A673 (cell line): ENCODE data around the gene SEC16A. TPM values are rescaled to one million over a fixed set of nuclear protein-coding genes. Genes with fewer than 3 reads are reported as not detected.

Experiments
- BruUV-seq: library from RNA; stranded (reverse); fragments of 400-500 nt; replicated peaks from 2 replicates; lab custom pipeline; 2021; lab: Mats Ljungman, UMichigan
- CTCF ChIA-PET: fragments of 300-600 bp; sonication (Branson Sonifier 250); formaldehyde crosslinking; loops from one replicate; lab custom pipeline; 2022; ENCODE audit warnings: antibody characterized with exemption; lab: Charles Lee
- POLR2A ChIA-PET: fragments of 300-600 bp; sonication (Branson Sonifier 250); formaldehyde crosslinking; loops from one replicate; lab custom pipeline; 2022; ENCODE audit warnings: antibody characterized with exemption; ENCODE audit not compliant: low non-redundant PET; lab: Charles Lee
- DNase-seq: peaks from one replicate; pipeline ENCODE4 v3.0.0-alpha.2; 2015; ENCODE audit warnings: low spot score
- H3K27ac ChIP-seq: fragments of 200-600 bp; sonication (generic); 2 replicates; pipeline ENCODE4 v1.5.1; 2016; ENCODE audit warnings: mixed run types, low read depth, mild to moderate bottlenecking, mixed read lengths, antibody characterized with exemption, low read length; ENCODE audit not compliant: poor library complexity, severe bottlenecking
- H3K27me3 ChIP-seq: fragments of 200-600 bp; sonication (generic); replicated peaks from 2 replicates; pipeline ENCODE4 v1.6.1; 2017; ENCODE audit warnings: mixed run types, low read depth, mild to moderate bottlenecking, mixed read lengths, antibody characterized with exemption, low read length; ENCODE audit not compliant: insufficient read depth, poor library complexity
- H3K36me3 ChIP-seq: fragments of 200-600 bp; sonication (generic); 2 replicates; pipeline ENCODE4 v1.6.1; 2016; ENCODE audit warnings: mixed run types, mild to moderate bottlenecking, mixed read lengths, antibody characterized with exemption, low read length; ENCODE audit not compliant: insufficient read depth, poor library complexity, severe bottlenecking
- H3K4me1 ChIP-seq: fragments of 200-600 bp; sonication (generic); 2 replicates; pipeline ENCODE4 v1.6.1; 2017; ENCODE audit warnings: mixed run types, mild to moderate bottlenecking, mixed read lengths, antibody characterized with exemption, low read length; ENCODE audit not compliant: insufficient read depth, poor library complexity, severe bottlenecking
- H3K4me3 ChIP-seq: fragments of 200-600 bp; sonication (generic); 2 replicates; pipeline ENCODE4 v1.5.1; 2016; ENCODE audit warnings: low read depth, mixed run types, mild to moderate bottlenecking, mixed read lengths, low read length; ENCODE audit not compliant: poor library complexity, severe bottlenecking
- H3K9me3 ChIP-seq: fragments of 200-600 bp; sonication (generic); 2 replicates; pipeline ENCODE4 v1.6.1; 2016; ENCODE audit warnings: mixed run types, low read depth, mild to moderate bottlenecking, mixed read lengths, antibody characterized with exemption, low read length; ENCODE audit not compliant: poor library complexity, severe bottlenecking
- EZH2 ChIP-seq: fragments of 200-600 bp; sonication (generic); IDR thresholded peaks from 2 replicates; pipeline ENCODE4 v1.6.1; 2017; ENCODE audit warnings: borderline replicate concordance, low read depth, mild to moderate bottlenecking, mixed read lengths, antibody characterized with exemption, low read length; ENCODE audit not compliant: poor library complexity, severe bottlenecking
- intact Hi-C: fragments of 100-400 bp; cut with micrococcal nuclease; formaldehyde crosslinking; loops from one replicate; pipeline ENCODE4 v1.10.0; 2022; ENCODE audit not compliant: unreplicated experiment
- total RNA-seq: library from RNA; stranded (reverse); gene quantifications from 2 replicates; pipeline ENCODE4 v1.2.3, GENCODE V29; 2021
- TF ChIP-seq, protein P1 (sequence below): fragments of 300-800, 200-600 bp; sonication (generic); conservative IDR thresholded peaks from 2 replicates; pipeline ENCODE4 v1.5.1; 2017; ENCODE audit warnings: low read depth, mild to moderate bottlenecking, antibody characterized with exemption, low read length, moderate library complexity, mixed read lengths

Gene SEC16A
- total RNA-seq, 1 experiment from 2014 or later, result 72.9 TPM

DNA sequence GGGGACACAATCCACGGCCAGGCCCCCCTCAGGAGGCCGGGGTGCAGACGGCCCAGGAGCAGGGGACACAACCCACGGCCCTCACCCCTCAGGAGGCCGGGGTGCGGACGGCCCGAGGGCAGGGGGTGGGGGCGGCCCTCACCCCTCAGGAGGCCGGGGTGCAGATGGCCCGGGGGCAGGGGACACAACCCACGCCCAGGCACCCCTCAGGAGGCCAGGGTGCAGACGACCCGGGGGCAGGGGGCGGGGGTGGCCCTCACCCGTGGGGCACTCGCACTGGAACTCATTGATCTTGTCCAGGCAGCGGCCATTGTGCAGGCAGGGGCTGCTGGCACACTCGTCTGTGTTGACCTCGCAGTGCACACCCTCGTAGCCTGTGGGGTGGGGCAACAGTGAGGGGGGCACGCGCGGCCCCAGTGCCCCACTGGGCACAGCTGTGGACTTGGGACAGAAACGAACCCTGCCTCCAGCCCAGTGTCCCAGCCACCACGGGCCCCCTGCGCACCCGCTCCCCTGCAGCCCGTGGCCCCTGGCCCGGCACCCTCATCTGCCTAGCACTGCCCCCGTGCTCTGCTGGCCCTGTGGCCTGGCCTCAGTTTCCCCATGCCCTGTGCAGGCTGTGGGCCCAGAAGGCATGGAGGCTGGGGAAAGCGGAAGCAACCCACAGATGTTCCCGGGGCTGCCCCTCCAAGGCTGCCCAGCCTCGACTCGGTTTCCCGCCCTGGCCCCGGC is 34.3 kb upstream of the SEC16A start:
- ChIA-PET POLR2A (no interaction called here), CTCF (no interaction called here)
- H3K27me3 ChIP-seq, result no peaks in the 10 kb centered on the region
- no TSS peak for BruUV-seq
- TF ChIP-seq, protein P1, sequence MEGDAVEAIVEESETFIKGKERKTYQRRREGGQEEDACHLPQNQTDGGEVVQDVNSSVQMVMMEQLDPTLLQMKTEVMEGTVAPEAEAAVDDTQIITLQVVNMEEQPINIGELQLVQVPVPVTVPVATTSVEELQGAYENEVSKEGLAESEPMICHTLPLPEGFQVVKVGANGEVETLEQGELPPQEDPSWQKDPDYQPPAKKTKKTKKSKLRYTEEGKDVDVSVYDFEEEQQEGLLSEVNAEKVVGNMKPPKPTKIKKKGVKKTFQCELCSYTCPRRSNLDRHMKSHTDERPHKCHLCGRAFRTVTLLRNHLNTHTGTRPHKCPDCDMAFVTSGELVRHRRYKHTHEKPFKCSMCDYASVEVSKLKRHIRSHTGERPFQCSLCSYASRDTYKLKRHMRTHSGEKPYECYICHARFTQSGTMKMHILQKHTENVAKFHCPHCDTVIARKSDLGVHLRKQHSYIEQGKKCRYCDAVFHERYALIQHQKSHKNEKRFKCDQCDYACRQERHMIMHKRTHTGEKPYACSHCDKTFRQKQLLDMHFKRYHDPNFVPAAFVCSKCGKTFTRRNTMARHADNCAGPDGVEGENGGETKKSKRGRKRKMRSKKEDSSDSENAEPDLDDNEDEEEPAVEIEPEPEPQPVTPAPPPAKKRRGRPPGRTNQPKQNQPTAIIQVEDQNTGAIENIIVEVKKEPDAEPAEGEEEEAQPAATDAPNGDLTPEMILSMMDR, result no peak
- TF ChIP-seq EZH2, result no peak
- H3K4me3 ChIP-seq, result no peak overlapping the region
- H3K4me1 ChIP-seq, result peaks cover 9% of the 10 kb centered on the region
- H3K36me3 ChIP-seq, result peaks cover 31% of the 10 kb centered on the region
- no peaks in the 10 kb centered on the region for H3K9me3 ChIP-seq
- no peak for DNase-seq
- intact Hi-C loops, result no loop called here
- H3K27ac ChIP-seq, result no peak overlapping the region

DNA sequence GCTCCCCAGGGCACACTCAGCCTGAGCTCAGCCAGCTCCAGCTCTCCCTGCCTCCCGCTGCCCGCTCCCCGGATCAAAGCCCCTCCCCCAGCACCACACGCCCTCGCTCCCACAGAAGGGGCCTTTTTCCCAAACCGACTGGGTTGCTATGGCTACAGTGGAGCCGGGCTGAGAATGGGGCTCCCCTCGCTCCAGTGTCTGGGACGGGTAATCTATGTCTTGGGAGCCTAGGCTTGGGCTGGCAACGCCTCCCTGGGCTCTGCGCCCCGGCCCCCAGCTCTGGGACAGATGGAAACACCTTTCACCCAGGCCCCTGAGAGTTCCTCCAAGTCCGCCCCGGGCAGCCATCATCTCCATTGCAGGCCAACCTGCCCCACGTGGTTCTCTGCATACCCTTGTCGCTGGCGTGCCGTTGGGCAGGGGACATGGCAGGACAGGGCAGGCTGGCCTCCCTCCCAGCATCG is 33.4 kb upstream of the SEC16A start:
- Histone ChIP-seq H3K27me3 (no peaks in the 10 kb centered on the region), H3K36me3 (peaks cover 35% of the 10 kb centered on the region), H3K4me1 (peaks cover 9% of the 10 kb centered on the region), H3K27ac (no peak overlapping the region), H3K9me3 (no peaks in the 10 kb centered on the region), H3K4me3 (no peak overlapping the region)
- no peak for TF ChIP-seq EZH2
- TF ChIP-seq, protein P1, result no peak
- no TSS peak for BruUV-seq
- intact Hi-C loops, result no loop called here
- no peak for DNase-seq
- CTCF ChIA-PET, result no interaction called here
- POLR2A ChIA-PET, result no interaction called here

DNA sequence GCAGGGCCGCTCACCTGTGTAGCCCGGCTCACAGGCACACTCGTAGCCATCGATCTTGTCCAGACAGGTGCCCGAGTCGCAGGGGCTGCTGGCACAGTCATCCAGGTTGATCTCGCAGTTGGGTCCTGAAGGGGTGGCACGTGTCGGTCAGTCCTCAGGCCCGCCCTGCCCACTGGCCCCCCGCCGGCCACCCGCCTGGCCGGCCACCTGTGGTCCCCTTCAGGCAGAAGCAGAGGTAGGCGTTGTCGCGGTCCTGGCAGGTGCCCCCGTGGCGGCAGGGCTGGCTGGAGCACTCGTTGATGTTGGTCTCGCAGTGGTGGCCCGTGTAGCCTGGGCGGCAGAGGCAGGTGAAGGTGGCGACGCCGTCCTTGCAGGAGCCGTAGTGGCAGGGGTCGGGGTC is 32.4 kb upstream of the SEC16A start:
- H3K36me3 ChIP-seq, result peaks cover 36% of the 10 kb centered on the region

More for the DNA sequence above, 32.4 kb upstream of the SEC16A start:
- POLR2A ChIA-PET, result no interaction called here
- Histone ChIP-seq H3K9me3 (no peaks in the 10 kb centered on the region), H3K4me3 (no peak overlapping the region), H3K4me1 (peaks cover 7% of the 10 kb centered on the region), H3K27me3 (no peaks in the 10 kb centered on the region), H3K27ac (no peak overlapping the region)
- intact Hi-C loops, result no loop called here
- no peak for TF ChIP-seq EZH2
- no TSS peak for BruUV-seq
- CTCF ChIA-PET, result no interaction called here
- DNase-seq, result no peak
